CD4-positive, alpha-beta T cell treated with Interleukin-21 for 1 hour (primary cell): ENCODE measurements around the gene DSCAML1.
"Not testable (repeated sequence)": the region's sequence is repeated elsewhere in the genome, so short reads cannot be mapped to it uniquely, and the experiment has no call there.

ENCODE experiments used
- DNase-seq: peaks from one replicate; pipeline ENCODE4 v3.0.0-alpha.2; 2020

Gene DSCAML1

GRCh38 chr11:117792241-117792640 lies 4.8 kb downstream of the DSCAML1 start:
- no peak for DNase-seq

- DNase-seq, result no peak
Measured at GRCh38 chr11:117790279-117790678, 6.7 kb downstream of the DSCAML1 start.

- no peak for DNase-seq
Measured at GRCh38 chr11:117789241-117789640, 7.8 kb downstream of the DSCAML1 start.

GRCh38 chr11:117786135-117786870 lies 10.7 kb downstream of the DSCAML1 start:
- DNase-seq, result no peak

GRCh38 chr11:117782101-117782500 lies 14.9 kb downstream of the DSCAML1 start:
- DNase-seq, result no peak

- DNase-seq, result no peak
Measured at GRCh38 chr11:117781627-117782026, 15.4 kb downstream of the DSCAML1 start.

- DNase-seq, result no peak
Measured at GRCh38 chr11:117780456-117780855, 16.6 kb downstream of the DSCAML1 start.

GRCh38 chr11:117774553-117774952 lies 22.5 kb downstream of the DSCAML1 start:
- no peak for DNase-seq

- DNase-seq, result no peak
Measured at GRCh38 chr11:117772360-117772759, 24.7 kb downstream of the DSCAML1 start.

- DNase-seq, result no peak
Measured at GRCh38 chr11:117771841-117772240, 25.2 kb downstream of the DSCAML1 start.

- DNase-seq, result no peak
Measured at GRCh38 chr11:117771197-117771596, 25.8 kb downstream of the DSCAML1 start.

GRCh38 chr11:117770061-117770460 lies 27.0 kb downstream of the DSCAML1 start:
- DNase-seq, result no peak

- no peak for DNase-seq
Measured at GRCh38 chr11:117769533-117769932, 27.5 kb downstream of the DSCAML1 start.

- DNase-seq, result no peak
Measured at GRCh38 chr11:117768506-117768905, 28.5 kb downstream of the DSCAML1 start.

GRCh38 chr11:117767071-117767470 lies 29.9 kb downstream of the DSCAML1 start:
- DNase-seq, result no peak

GRCh38 chr11:117766576-117766975 lies 30.4 kb downstream of the DSCAML1 start:
- no peak for DNase-seq

- no peak for DNase-seq
Measured at GRCh38 chr11:117766026-117766425, 31.0 kb downstream of the DSCAML1 start.

- no peak for DNase-seq
Measured at GRCh38 chr11:117765068-117765467, 31.9 kb downstream of the DSCAML1 start.

- DNase-seq, result not testable (repeated sequence)
Measured at GRCh38 chr11:117763465-117763864, 33.6 kb downstream of the DSCAML1 start.

GRCh38 chr11:117761993-117762392 lies 35.0 kb downstream of the DSCAML1 start:
- DNase-seq, result no peak

- DNase-seq, result no peak
Measured at GRCh38 chr11:117759305-117759704, 37.7 kb downstream of the DSCAML1 start.

- no peak for DNase-seq
Measured at GRCh38 chr11:117754030-117754429, 43.0 kb downstream of the DSCAML1 start.

- DNase-seq, result no peak
Measured at GRCh38 chr11:117752721-117753237, 44.2 kb downstream of the DSCAML1 start.

GRCh38 chr11:117752071-117752470 lies 44.9 kb downstream of the DSCAML1 start:
- DNase-seq, result no peak
